Liver (tissue), 9 donors: ENCODE measurements around the gene POMC. TPM values are rescaled to one million over a fixed set of nuclear protein-coding genes. Genes with fewer than 3 reads are reported as not detected.
"Not testable (repeated sequence)": the region's sequence is repeated elsewhere in the genome, so short reads cannot be mapped to it uniquely, and the experiment has no call there.

Experiments used
- DNase-seq: peaks from one replicate; pipeline ENCODE4 v3.0.0-alpha.2; 2017; ENCODE audit warnings: low spot score
- H3K27ac ChIP-seq, 2 donors: one replicate each; pipeline ENCODE4 v1.7.0; 2013; ENCODE audit warnings: inconsistent platforms in 2 of 2, low read length in 2 of 2, control low read depth in 1 of 2, low read depth in 1 of 2, mild to moderate bottlenecking in 1 of 2
- H3K27me3 ChIP-seq, 4 donors: one replicate each; pipeline versions ENCODE4 v1.6.1 to v1.7.0; 2013; ENCODE audit warnings: low read length in 3 of 4, inconsistent platforms in 1 of 4, mild to moderate bottlenecking in 1 of 4, moderate library complexity in 1 of 4; ENCODE audit not compliant: control insufficient read depth in 4 of 4, insufficient read depth in 4 of 4
- H3K36me3 ChIP-seq, 4 donors: one replicate each; pipeline versions ENCODE4 v1.6.1 to v1.7.0; 2013; ENCODE audit warnings: low read length in 3 of 4, mild to moderate bottlenecking in 3 of 4, low read depth in 1 of 4, moderate library complexity in 1 of 4; ENCODE audit not compliant: control insufficient read depth in 4 of 4, insufficient read depth in 3 of 4
- H3K4me1 ChIP-seq, 4 donors: one replicate each; pipeline versions ENCODE4 v1.6.1 to v1.7.0; 2013; ENCODE audit warnings: low read length in 3 of 4, mild to moderate bottlenecking in 3 of 4, moderate library complexity in 1 of 4; ENCODE audit not compliant: control insufficient read depth in 4 of 4, insufficient read depth in 4 of 4
- H3K4me3 ChIP-seq, 3 donors: one replicate each; pipeline versions ENCODE4 v1.6.1 to v1.7.0; 2013; ENCODE audit warnings: low read length in 3 of 3, control low read depth in 1 of 3, low read depth in 1 of 3, mild to moderate bottlenecking in 1 of 3
- H3K9ac ChIP-seq, 2 donors: one replicate each; pipeline ENCODE4 v1.7.0; 2013; ENCODE audit warnings: low read length in 2 of 2, mild to moderate bottlenecking in 2 of 2, moderate library complexity in 2 of 2, control low read depth in 1 of 2, low read depth in 1 of 2
- H3K9me3 ChIP-seq, 4 donors: one replicate each; pipeline versions ENCODE4 v1.6.1 to v1.7.0; 2013; ENCODE audit warnings: low read length in 3 of 4; ENCODE audit not compliant: control insufficient read depth in 4 of 4
- ATF3 ChIP-seq: IDR thresholded peaks from 2 replicates; pipeline ENCODE4 v1.6.1; 2016; ENCODE audit warnings: antibody characterized with exemption
- CTCF ChIP-seq: fragments of 150-350 bp; IDR thresholded peaks from 2 replicates; pipeline ENCODE4 v1.5.1; 2017; ENCODE audit warnings: improper control_type of control experiment, low read depth, low read length; ENCODE audit not compliant: missing input control
- EGR1 ChIP-seq, 2 donors: IDR thresholded peaks; 2 replicates each; pipeline ENCODE4 v1.6.1; 2016 to 2018; ENCODE audit warnings: antibody characterized with exemption in 2 of 2, low read depth in 2 of 2
- FOXA1 ChIP-seq: IDR thresholded peaks from 2 replicates; pipeline ENCODE4 v1.6.1; 2016; ENCODE audit warnings: antibody characterized with exemption
- FOXA2 ChIP-seq: IDR thresholded peaks from 2 replicates; pipeline ENCODE4 v1.6.1; 2016; ENCODE audit warnings: antibody characterized with exemption
- GABPA ChIP-seq, 2 donors: IDR thresholded peaks in 1 of 2; conservative IDR thresholded peaks in 1 of 2; 2 replicates each; pipeline ENCODE4 v1.6.1; 2016; ENCODE audit warnings: antibody characterized with exemption in 2 of 2, mild to moderate bottlenecking in 1 of 2, moderate library complexity in 1 of 2
- HNF4A ChIP-seq, 2 donors: conservative IDR thresholded peaks; 2 replicates each; pipeline ENCODE4 v1.6.1; 2016; ENCODE audit warnings: antibody characterized with exemption in 2 of 2, mild to moderate bottlenecking in 2 of 2
- HNF4G ChIP-seq: IDR thresholded peaks from 2 replicates; pipeline ENCODE4 v1.6.1; 2016; ENCODE audit warnings: antibody characterized with exemption
- JUND ChIP-seq, 2 donors: IDR thresholded peaks; 2 replicates each; pipeline ENCODE4 v1.6.1; 2016; ENCODE audit warnings: antibody characterized with exemption in 2 of 2
- MAX ChIP-seq: IDR thresholded peaks from 2 replicates; pipeline ENCODE4 v1.6.1; 2016; ENCODE audit warnings: antibody characterized with exemption
- NR2F2 ChIP-seq: IDR thresholded peaks from 2 replicates; pipeline ENCODE4 v1.6.1; 2016; ENCODE audit warnings: antibody characterized with exemption
- RAD21 ChIP-seq, 2 donors: IDR thresholded peaks; 2 replicates each; pipeline ENCODE4 v1.6.1; 2016; ENCODE audit warnings: antibody characterized with exemption in 2 of 2, mild to moderate bottlenecking in 2 of 2
- RXRA ChIP-seq, 2 donors: IDR thresholded peaks; 2 replicates each; pipeline ENCODE4 v1.6.1; 2017 to 2018; ENCODE audit warnings: antibody characterized with exemption in 2 of 2, mild to moderate bottlenecking in 1 of 2
- SP1 ChIP-seq: IDR thresholded peaks from 2 replicates; pipeline ENCODE4 v1.6.1; 2018; ENCODE audit warnings: antibody characterized with exemption, mild to moderate bottlenecking
- TAF1 ChIP-seq: conservative IDR thresholded peaks from 2 replicates; pipeline ENCODE4 v1.6.1; 2016; ENCODE audit warnings: antibody characterized with exemption, mild to moderate bottlenecking
- YY1 ChIP-seq: IDR thresholded peaks from 2 replicates; pipeline ENCODE4 v1.6.1; 2016; ENCODE audit warnings: antibody characterized with exemption, mild to moderate bottlenecking
- WGBS: extraction: QIAGEN DNeasy Blood & Tissue Kit; methylation state at CpG from one replicate; pipeline ENCODE4 v1.1.7; 2013; 5-methylcytosine and 5-hydroxymethylcytosine counted together
- polyA plus RNA-seq, 2 donors: library from polyadenylated mRNA; stranded (reverse) in 1 of 2; unstranded in 1 of 2; fragments of 200-250 nt in 1 of 2; fragments of >200 nt in 1 of 2; fragmentation: Nextera tagmentation in 1 of 2; extraction: Ambion mirVana in 1 of 2; gene quantifications; one replicate each; pipeline versions ENCODE4 v1.2.1 to v1.2.3, GENCODE V29; 2013 to 2015
- total RNA-seq, 2 donors: library from RNA; depleted of rRNA; stranded (reverse); fragments of >200 nt; gene quantifications; one replicate each; pipeline ENCODE4 v1.2.3, GENCODE V29; 2014
- TF ChIP-seq, protein P1 (sequence below): IDR thresholded peaks from 2 replicates; pipeline ENCODE4 v1.6.1; 2016; ENCODE audit warnings: antibody characterized with exemption
- TF ChIP-seq, protein P2 (sequence below): IDR thresholded peaks from 2 replicates; pipeline ENCODE4 v1.6.1; 2016; ENCODE audit warnings: antibody characterized with exemption, mild to moderate bottlenecking
- donor health status: healthy.
- donor health status: healthy.
- donor health status: healthy.
- donor health status: healthy.
- donor health status: healthy.

The POMC gene
- total and polyA plus RNA-seq, 4 donors: 0.67 to 7.8 (median 0.93) TPM

DNA sequence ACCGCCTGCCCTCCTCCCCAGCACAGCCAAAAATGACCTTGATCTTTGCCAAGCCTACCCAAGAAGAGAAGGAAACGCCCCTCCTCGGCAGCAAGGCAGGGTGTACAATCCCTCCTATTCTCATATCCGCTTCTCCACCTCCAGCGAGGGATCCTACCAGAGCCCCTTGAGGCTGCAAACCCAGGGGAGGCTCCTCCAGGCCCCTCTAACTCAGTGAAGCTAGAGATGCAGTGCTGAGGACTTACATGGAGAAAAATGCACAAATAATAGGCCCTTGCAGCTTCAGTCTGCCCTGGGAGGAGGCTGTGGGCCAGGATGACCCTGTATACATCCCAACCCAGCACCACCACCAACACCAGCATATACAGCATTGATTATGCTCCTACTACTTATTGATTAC lies 46.9 kb upstream of the POMC start:
- peaks cover 0 to 4% (median 0%) of the 10 kb centered on the region in 4 donors for H3K4me1 ChIP-seq
- no peak overlapping the region for H3K4me3 ChIP-seq
- no peak for TF ChIP-seq CTCF
- TF ChIP-seq GABPA (IDR thresholded peaks at IDR 0.05 in 1 of 2, conservative IDR thresholded peaks at IDR 0.05 in 1 of 2): no peak
- no peak for TF ChIP-seq SP1
- TF ChIP-seq HNF4A (conservative IDR thresholded peaks at IDR 0.05): no peak
- TF ChIP-seq JUND (IDR thresholded peaks at IDR 0.05): no peak
- no peak for TF ChIP-seq RXRA (IDR thresholded peaks at IDR 0.05)
- no peak for TF ChIP-seq TAF1
- no peak for TF ChIP-seq RAD21 (IDR thresholded peaks at IDR 0.05)
- no peak for TF ChIP-seq HNF4G
- TF ChIP-seq MAX: no peak
- TF ChIP-seq FOXA1: no peak
- no peak for TF ChIP-seq YY1
- TF ChIP-seq, protein P1, sequence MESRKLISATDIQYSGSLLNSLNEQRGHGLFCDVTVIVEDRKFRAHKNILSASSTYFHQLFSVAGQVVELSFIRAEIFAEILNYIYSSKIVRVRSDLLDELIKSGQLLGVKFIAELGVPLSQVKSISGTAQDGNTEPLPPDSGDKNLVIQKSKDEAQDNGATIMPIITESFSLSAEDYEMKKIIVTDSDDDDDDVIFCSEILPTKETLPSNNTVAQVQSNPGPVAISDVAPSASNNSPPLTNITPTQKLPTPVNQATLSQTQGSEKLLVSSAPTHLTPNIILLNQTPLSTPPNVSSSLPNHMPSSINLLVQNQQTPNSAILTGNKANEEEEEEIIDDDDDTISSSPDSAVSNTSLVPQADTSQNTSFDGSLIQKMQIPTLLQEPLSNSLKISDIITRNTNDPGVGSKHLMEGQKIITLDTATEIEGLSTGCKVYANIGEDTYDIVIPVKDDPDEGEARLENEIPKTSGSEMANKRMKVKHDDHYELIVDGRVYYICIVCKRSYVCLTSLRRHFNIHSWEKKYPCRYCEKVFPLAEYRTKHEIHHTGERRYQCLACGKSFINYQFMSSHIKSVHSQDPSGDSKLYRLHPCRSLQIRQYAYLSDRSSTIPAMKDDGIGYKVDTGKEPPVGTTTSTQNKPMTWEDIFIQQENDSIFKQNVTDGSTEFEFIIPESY: no peak
- no peak for TF ChIP-seq ATF3
- no peak for TF ChIP-seq NR2F2
- TF ChIP-seq, protein P2, sequence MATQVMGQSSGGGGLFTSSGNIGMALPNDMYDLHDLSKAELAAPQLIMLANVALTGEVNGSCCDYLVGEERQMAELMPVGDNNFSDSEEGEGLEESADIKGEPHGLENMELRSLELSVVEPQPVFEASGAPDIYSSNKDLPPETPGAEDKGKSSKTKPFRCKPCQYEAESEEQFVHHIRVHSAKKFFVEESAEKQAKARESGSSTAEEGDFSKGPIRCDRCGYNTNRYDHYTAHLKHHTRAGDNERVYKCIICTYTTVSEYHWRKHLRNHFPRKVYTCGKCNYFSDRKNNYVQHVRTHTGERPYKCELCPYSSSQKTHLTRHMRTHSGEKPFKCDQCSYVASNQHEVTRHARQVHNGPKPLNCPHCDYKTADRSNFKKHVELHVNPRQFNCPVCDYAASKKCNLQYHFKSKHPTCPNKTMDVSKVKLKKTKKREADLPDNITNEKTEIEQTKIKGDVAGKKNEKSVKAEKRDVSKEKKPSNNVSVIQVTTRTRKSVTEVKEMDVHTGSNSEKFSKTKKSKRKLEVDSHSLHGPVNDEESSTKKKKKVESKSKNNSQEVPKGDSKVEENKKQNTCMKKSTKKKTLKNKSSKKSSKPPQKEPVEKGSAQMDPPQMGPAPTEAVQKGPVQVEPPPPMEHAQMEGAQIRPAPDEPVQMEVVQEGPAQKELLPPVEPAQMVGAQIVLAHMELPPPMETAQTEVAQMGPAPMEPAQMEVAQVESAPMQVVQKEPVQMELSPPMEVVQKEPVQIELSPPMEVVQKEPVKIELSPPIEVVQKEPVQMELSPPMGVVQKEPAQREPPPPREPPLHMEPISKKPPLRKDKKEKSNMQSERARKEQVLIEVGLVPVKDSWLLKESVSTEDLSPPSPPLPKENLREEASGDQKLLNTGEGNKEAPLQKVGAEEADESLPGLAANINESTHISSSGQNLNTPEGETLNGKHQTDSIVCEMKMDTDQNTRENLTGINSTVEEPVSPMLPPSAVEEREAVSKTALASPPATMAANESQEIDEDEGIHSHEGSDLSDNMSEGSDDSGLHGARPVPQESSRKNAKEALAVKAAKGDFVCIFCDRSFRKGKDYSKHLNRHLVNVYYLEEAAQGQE: no peak
- no peak for TF ChIP-seq EGR1 (IDR thresholded peaks at IDR 0.05; ENCODE audit: low read depth in 2 of 2)
- H3K36me3 ChIP-seq: no peaks in the 10 kb centered on the region
- no peaks in the 10 kb centered on the region for H3K9me3 ChIP-seq
- DNase-seq: no peak
- WGBS: 83% methylated on average over 5 of the region's 5 CpGs
- no peak overlapping the region for H3K9ac ChIP-seq
- no peaks in the 10 kb centered on the region for H3K27me3 ChIP-seq
- no peak overlapping the region for H3K27ac ChIP-seq

DNA sequence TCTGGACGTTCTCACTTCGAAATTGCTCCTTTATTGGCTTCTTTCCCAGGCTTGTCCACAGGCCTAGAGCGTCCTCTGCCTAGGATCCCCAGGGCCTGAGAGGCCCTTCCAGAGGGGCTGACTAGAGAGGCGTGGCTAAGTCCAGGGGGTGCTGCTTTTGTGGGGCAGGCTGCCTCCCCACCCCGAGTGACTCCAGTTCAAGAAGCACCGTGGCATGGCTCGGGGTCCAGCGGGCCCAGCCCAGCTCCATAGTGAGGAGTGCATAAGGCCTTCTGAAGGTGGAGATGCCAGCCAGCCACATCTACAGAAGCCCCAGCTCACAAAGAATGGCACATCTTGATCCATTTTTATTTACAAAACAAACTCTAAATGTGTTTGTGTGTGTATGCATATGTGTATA lies 44.8 kb upstream of the POMC start:
- no peak overlapping the region for H3K27ac ChIP-seq
- no peaks in the 10 kb centered on the region for H3K36me3 ChIP-seq
- peaks cover 0 to 4% (median 0%) of the 10 kb centered on the region in 4 donors for H3K4me1 ChIP-seq
- TF ChIP-seq ATF3: no peak
- TF ChIP-seq FOXA2: no peak
- TF ChIP-seq CTCF: no peak
- no peak for TF ChIP-seq YY1
- no peak for TF ChIP-seq HNF4G
- no peak for TF ChIP-seq NR2F2
- H3K9ac ChIP-seq: no peak overlapping the region
- no peaks in the 10 kb centered on the region for H3K27me3 ChIP-seq
- no peaks in the 10 kb centered on the region for H3K9me3 ChIP-seq
- no peak overlapping the region for H3K4me3 ChIP-seq
- no peak for DNase-seq
- WGBS: 76% methylated on average over 8 of the region's 8 CpGs

DNA sequence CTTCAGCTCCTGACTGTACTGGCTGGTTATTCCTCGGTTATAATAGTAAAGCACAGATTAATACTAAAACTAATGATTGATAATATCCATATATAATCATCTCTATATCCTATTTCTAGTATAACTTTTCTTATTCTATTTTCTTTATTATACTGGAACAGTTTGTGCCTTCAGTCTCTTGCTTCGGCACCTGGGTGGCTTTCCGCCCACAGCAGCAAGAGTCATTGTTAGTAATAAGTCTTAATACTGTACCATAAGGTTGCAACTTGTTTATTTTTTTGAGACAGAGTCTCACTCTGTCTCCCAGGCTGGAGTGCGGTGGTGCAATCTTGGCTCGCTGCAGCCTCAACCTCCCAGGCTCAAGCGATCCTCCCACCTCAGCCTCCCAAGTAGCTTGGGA lies 42.5 kb upstream of the POMC start:
- WGBS: 97% methylated on average over 6 of the region's 6 CpGs
- not testable (repeated sequence) for H3K36me3 ChIP-seq, DNase-seq, H3K9me3 ChIP-seq, H3K27ac ChIP-seq, H3K9ac ChIP-seq, H3K4me1 ChIP-seq, H3K27me3 ChIP-seq, H3K4me3 ChIP-seq
